ENCODE measurements around the gene KCNIP1. TPM values are rescaled to one million over a fixed set of nuclear protein-coding genes. Genes with fewer than 3 reads are reported as not detected.

Gene KCNIP1
- not detected in 2 replicates for total RNA-seq

DNA sequence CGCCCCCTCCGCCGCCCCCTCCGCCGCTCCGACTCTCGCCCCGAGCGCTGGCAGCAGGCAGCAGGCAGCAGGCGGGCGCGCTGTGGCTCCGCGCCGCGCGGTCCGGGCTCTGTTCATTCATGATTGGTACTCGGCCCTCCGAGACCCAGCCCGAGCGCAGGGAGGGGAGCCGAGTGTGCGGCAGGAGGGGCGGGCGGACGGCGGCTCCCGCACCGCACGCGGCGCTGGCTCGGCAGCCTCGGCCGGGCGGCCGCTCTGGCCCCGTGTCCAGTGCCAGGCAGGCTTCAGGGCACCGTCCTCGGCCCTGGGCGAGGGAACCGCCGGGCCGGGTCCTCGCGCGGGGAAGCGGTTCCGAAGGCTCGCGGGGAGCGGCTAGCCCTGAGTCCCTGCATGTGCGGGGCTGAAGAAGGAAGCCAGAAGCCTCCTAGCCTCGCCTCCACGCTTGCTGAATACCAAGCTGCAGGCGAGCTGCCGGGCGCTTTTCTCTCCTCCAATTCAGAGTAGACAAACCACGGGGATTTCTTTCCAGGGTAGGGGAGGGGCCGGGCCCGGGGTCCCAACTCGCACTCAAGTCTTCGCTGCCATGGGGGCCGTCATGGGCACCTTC lies at the start of gene KCNIP1:
Gene KCNIP1 (plus strand): TSS at position 31 of the 607 bp plus-strand sequence.
- H3K27me3 Mint-ChIP-seq (ENCODE audit: insufficient read depth): peaks cover 32% of the 10 kb centered on the region
- intact Hi-C loops (cut with micrococcal nuclease): no loop called here

DNA sequence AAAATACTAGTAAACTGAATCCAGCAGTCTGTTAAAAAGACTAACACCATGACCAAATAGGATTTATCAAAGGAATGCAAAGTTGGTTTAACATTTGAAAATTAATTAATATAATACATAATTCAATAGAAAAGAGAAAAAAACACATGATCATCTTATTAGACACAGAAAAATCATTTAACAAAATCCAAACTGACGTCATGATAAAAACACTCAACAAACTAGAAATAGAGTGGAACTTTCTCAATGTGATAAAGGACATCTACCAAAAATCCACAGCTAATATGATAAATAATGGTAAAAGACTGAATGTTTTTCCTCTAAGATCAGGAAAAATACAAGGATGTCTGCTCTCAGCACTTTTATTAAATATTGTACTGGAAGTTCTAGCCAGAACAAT lies 40.4 kb upstream of the KCNIP1 start:
- Mint-ChIP-seq H3K36me3 (ENCODE audit: low read depth) (no peaks in the 10 kb centered on the region), H3K9me3 (no peaks in the 10 kb centered on the region), H3K4me3 (no peak overlapping the region), H3K27me3 (ENCODE audit: insufficient read depth) (peaks cover 20% of the 10 kb centered on the region), H3K27ac (no peak overlapping the region), H3K4me1 (ENCODE audit: low read depth) (no peaks in the 10 kb centered on the region)
- intact Hi-C loops (cut with micrococcal nuclease): no loop called here
- no peak for DNase-seq (ENCODE audit: low spot score)

More for the DNA sequence above, at the start of gene KCNIP1:
- Mint-ChIP-seq H3K9me3 (no peaks in the 10 kb centered on the region), H3K27ac (no peak within 1 kb of the TSS), H3K4me3 (no peak within 1 kb of the TSS), H3K36me3 (ENCODE audit: low read depth) (no peaks in the 10 kb centered on the region), H3K4me1 (ENCODE audit: low read depth) (no peaks in the 10 kb centered on the region)
- DNase-seq (ENCODE audit: low spot score): no peak

DNA sequence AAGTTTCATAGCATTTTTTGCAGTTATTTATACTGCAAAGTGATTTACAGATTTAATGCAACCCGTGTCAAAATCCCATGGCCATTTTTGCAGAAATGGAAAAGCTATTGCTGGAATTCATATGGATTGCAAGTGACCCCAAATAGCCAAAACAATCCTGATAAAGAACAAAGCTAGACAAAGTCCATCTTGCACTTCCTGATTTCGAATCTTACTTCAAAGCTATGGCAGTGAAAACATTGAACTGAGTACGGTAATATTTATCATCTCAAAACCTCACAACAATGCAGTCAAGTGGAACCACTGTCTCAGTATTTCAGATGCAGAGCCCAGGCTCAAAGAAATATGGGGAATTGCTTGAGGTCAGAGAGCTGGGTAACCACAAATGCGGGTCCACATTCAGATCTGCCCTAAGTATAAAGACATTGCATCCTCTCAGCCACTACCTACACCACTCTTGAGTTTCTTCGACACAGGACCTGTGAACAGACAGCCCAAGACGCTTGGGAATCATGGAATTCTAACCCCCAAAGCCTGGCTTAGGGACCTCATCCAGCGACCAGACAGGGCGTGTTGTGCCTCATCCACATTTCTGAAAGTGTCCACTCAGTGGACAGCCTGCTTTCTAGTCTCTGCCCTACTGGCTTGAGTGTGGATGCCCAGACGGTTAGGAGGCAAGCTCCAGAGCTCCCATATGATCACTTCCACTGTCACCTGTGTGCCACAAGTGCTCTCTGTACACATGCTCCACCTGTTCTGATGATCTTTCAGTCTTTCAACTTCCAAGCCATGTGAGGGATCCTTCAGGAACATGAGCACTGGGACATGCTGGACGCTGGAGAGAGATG lies 39.3 kb upstream of the KCNIP1 start:
- Mint-ChIP-seq H3K9me3 (no peaks in the 10 kb centered on the region), H3K27me3 (ENCODE audit: insufficient read depth) (peaks cover 20% of the 10 kb centered on the region), H3K36me3 (ENCODE audit: low read depth) (no peaks in the 10 kb centered on the region), H3K27ac (no peak overlapping the region), H3K4me3 (no peak overlapping the region), H3K4me1 (ENCODE audit: low read depth) (no peaks in the 10 kb centered on the region)
- intact Hi-C loops (cut with micrococcal nuclease): no loop called here
- no peak for DNase-seq (ENCODE audit: low spot score)

DNA sequence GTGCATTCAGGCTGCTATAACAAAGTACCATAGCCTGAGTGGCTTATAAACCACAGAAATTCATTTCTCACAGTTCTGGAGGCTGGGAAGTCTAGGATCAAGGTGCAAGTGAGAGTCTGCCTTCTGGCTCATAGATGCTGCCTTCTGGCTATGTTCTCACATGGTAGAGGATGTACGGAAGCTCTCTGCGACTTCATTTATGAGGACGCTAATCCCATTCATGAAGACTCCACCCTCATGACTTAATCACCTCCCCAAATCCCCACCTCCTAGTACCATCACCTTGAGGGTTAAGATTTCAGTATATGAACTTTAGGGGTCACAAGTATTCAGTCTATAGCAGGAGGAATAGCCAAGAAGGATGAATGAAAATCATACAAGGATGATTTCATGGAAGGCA lies 37.3 kb upstream of the KCNIP1 start:
- no peaks in the 10 kb centered on the region for H3K9me3 Mint-ChIP-seq
- no peak overlapping the region for H3K27ac Mint-ChIP-seq
- intact Hi-C loops (cut with micrococcal nuclease): no loop called here
- H3K36me3 Mint-ChIP-seq (ENCODE audit: low read depth): no peaks in the 10 kb centered on the region
- H3K4me3 Mint-ChIP-seq: no peak overlapping the region
- no peak for DNase-seq (ENCODE audit: low spot score)
- peaks cover 17% of the 10 kb centered on the region for H3K27me3 Mint-ChIP-seq (ENCODE audit: insufficient read depth)
- no peaks in the 10 kb centered on the region for H3K4me1 Mint-ChIP-seq (ENCODE audit: low read depth)

DNA sequence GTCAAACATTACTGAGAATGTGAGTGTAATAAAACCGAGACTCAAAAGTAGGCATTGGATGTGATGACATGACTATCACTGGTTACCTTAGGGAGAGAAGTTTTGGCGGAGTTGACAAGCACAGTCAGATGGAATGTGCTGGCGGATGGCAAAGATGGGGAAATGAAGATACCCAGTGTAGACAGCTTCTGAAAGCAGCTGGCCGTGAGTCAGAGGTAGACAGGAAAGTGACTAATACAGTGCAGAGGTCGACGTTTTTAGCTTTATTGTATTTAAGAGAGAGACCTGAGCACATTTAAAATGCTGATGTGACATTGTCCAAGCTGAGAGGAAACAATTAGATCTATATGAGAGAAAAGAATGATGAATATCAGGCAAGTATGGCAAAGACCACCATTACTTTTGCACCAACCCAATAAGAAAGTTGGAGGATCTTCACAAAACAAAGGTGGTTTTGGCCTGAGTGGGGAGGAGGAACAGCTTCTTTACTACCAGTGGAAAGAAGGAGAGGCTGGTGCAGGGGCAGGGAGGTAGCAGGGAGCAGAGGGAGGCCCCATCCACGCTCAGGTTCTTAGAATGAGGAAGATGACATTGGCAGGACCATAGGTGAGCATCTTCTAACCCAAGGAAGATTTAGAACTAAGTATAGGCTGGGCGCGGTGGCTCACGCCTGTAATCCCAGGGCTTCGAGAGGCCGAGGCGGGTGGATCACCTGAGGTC lies 36.7 kb upstream of the KCNIP1 start:
- no peak overlapping the region for H3K27ac Mint-ChIP-seq
- intact Hi-C loops (cut with micrococcal nuclease): loop anchor here (1.0 kb wide), 1 partner anchor 105 kb away; no protein-coding TSS in a partner anchor
- no peak for DNase-seq (ENCODE audit: low spot score)
- no peaks in the 10 kb centered on the region for H3K9me3 Mint-ChIP-seq
- H3K36me3 Mint-ChIP-seq (ENCODE audit: low read depth): no peaks in the 10 kb centered on the region
- H3K4me3 Mint-ChIP-seq: no peak overlapping the region
- peaks cover 13% of the 10 kb centered on the region for H3K27me3 Mint-ChIP-seq (ENCODE audit: insufficient read depth)
- no peaks in the 10 kb centered on the region for H3K4me1 Mint-ChIP-seq (ENCODE audit: low read depth)

DNA sequence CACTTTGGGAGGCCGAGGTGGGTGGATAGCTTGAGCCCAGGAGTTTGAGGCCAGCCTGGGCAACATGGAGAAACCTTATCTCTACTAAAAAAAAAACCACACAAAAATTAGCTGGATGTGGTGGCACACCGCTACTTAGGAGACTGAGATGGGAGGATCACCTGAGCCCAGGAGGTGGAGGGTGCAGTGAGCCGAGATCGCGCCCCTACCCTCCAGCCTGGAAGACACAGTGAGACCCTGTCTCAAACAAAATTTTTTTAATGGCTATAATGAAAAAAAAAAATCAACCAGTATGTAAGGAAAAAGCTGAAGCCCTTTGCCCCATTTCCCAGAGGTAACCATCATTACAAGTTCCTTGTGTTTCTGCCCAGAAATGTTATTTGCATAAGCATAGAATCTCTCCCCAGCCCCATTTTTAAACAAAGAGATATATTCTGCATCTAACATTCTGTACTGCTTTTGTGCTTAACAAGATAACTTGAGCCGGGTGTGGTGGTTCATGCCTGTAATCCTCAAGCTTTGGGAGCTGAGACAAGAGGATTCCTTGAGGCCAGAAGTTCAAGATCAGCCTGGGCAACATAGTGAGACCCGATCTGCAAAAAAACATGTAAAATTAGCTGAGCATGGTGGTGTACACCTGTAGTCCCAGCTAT lies 35.1 kb upstream of the KCNIP1 start:
- intact Hi-C loops (cut with micrococcal nuclease): no loop called here
- H3K9me3 Mint-ChIP-seq: no peaks in the 10 kb centered on the region
- H3K36me3 Mint-ChIP-seq (ENCODE audit: low read depth): no peaks in the 10 kb centered on the region
- DNase-seq (ENCODE audit: low spot score): no peak
- H3K4me1 Mint-ChIP-seq (ENCODE audit: low read depth): no peaks in the 10 kb centered on the region
- no peak overlapping the region for H3K27ac Mint-ChIP-seq
- H3K27me3 Mint-ChIP-seq (ENCODE audit: insufficient read depth): peaks cover 13% of the 10 kb centered on the region
- no peak overlapping the region for H3K4me3 Mint-ChIP-seq

DNA sequence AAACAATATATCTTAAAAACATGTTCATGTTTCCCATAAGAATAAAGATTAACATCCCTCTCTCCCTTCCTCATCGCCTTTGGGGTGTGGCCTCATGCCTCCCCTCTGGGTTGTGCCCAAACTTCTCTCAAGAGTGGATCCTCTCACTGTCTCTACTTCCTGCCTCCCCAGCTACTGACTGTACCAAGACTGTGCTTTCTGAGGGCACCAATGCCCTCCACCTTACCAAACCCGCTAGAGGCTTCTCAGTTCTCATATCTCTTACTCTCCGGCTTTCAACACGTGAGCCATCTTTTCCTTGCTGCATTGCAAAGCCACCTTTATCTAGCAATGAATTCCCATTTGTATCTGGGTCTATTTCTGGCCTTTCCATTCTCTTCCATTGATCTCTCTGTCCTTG lies 34.4 kb upstream of the KCNIP1 start:
- Mint-ChIP-seq H3K27ac (no peak overlapping the region), H3K27me3 (ENCODE audit: insufficient read depth) (peaks cover 17% of the 10 kb centered on the region), H3K36me3 (ENCODE audit: low read depth) (no peaks in the 10 kb centered on the region), H3K4me1 (ENCODE audit: low read depth) (no peaks in the 10 kb centered on the region), H3K9me3 (no peaks in the 10 kb centered on the region), H3K4me3 (no peak overlapping the region)
- intact Hi-C loops (cut with micrococcal nuclease): no loop called here
- no peak for DNase-seq (ENCODE audit: low spot score)

DNA sequence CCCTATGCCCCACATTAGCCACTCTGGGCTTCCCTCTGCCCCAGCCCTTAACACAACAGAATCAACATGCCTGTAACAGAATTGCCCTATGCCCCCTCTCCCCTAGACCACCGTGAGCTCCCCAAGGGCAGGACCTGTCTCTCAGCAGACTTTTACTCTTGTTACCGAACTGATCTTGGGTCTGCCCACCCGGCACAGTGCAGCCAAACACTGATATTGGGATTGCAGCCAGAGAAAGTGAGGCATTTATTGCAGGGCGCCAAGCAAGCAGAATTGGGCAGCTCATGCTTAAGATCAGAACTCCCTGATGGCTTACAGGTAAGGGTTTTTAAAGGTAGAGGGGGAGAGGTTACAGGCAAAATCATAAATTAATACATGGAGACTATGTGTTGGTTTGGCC lies 33.5 kb upstream of the KCNIP1 start:
- H3K4me1 Mint-ChIP-seq (ENCODE audit: low read depth): no peaks in the 10 kb centered on the region
- H3K36me3 Mint-ChIP-seq (ENCODE audit: low read depth): no peaks in the 10 kb centered on the region
- intact Hi-C loops (cut with micrococcal nuclease): no loop called here
- no peak overlapping the region for H3K27ac Mint-ChIP-seq
- peaks cover 18% of the 10 kb centered on the region for H3K27me3 Mint-ChIP-seq (ENCODE audit: insufficient read depth)
- H3K4me3 Mint-ChIP-seq: no peak overlapping the region
- no peaks in the 10 kb centered on the region for H3K9me3 Mint-ChIP-seq
- DNase-seq (ENCODE audit: low spot score): no peak

DNA sequence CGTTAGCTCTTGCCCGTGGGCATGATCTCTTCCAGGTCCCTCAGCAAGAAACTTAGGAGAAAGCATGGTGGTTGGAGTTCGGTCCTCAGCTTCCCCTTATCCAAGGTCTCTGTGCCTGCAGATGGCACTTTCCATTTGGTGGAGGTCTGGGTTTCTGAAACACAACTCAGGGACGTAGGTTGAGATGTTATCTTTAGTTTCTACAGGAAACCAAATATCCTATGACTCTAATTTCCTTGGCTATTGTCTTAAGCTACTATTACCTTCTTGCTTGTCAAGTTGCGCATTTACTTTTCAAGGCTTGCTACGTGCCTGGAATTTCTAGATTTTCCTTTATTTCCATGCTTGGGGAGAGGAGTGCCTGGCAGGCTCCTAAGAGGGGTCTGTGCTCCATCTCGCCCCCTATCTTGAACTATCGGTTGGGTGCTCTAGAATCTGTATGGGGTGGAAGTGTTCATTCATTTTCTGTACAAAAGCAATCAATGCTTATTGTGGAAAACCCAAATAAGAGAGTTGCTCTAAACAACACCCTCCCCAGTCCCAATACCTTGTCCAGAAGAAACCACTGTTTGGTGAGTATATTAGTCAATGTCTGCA lies 32.9 kb upstream of the KCNIP1 start:
- no peak overlapping the region for H3K4me3 Mint-ChIP-seq
- no peaks in the 10 kb centered on the region for H3K4me1 Mint-ChIP-seq (ENCODE audit: low read depth)
- H3K27ac Mint-ChIP-seq: no peak overlapping the region
- no peaks in the 10 kb centered on the region for H3K9me3 Mint-ChIP-seq
- intact Hi-C loops (cut with micrococcal nuclease): no loop called here
- peaks cover 21% of the 10 kb centered on the region for H3K27me3 Mint-ChIP-seq (ENCODE audit: insufficient read depth)
- no peaks in the 10 kb centered on the region for H3K36me3 Mint-ChIP-seq (ENCODE audit: low read depth)
- no peak for DNase-seq (ENCODE audit: low spot score)

DNA sequence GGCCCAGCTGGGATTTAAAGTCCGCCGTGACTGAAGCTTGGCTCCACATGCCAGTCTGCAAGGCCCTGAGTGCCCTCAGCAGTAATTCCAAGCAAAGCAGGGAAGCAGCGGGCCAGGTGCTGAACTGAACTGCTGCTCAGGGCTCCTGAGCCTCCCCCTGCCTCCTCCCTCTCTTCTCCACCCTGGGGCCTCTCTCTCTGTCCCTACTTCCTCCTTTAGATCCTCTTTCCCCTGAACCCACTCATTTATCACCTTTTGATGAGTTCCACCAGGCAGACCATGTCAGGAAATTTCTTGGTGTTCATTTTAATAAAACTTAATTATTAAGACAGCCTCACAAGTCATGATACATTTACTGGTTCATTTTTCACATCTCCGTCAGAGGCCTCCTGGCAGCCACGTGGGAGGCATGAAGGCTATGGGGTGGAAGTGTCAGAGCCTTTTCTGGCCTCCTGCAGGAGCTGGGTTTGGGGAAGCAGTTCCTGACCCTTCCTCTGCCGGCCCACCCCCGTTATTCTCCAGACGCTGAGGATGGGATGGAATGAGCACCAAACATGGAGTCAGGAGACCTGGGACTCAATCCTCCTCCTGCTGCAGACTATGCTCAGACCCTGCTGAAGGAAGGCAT lies 32.2 kb upstream of the KCNIP1 start:
- Mint-ChIP-seq H3K27me3 (ENCODE audit: insufficient read depth) (peaks cover 21% of the 10 kb centered on the region), H3K9me3 (no peaks in the 10 kb centered on the region), H3K4me3 (no peak overlapping the region), H3K36me3 (ENCODE audit: low read depth) (no peaks in the 10 kb centered on the region), H3K27ac (no peak overlapping the region), H3K4me1 (ENCODE audit: low read depth) (no peaks in the 10 kb centered on the region)
- DNase-seq (ENCODE audit: low spot score): no peak
- intact Hi-C loops (cut with micrococcal nuclease): no loop called here

DNA sequence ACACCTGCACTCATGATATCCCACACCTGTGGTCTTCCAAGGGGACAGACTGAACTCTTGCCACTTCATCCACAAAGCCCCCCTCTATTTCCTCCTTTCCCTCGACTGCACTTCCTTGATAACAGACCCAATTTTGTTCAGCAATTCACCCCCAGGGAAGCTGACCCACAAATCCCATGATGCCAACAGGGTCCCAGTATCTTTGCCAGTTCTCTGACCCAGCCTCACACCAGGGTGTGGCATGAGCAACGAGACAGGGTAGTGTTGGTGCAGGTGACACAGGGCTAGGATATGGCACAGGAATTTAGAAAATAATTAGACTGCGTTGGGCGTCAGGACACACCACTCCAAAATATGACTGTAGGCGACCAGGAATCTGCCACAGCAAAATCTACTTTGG lies 30.2 kb upstream of the KCNIP1 start:
- H3K4me1 Mint-ChIP-seq (ENCODE audit: low read depth): no peaks in the 10 kb centered on the region
- peaks cover 21% of the 10 kb centered on the region for H3K27me3 Mint-ChIP-seq (ENCODE audit: insufficient read depth)
- no peaks in the 10 kb centered on the region for H3K36me3 Mint-ChIP-seq (ENCODE audit: low read depth)
- intact Hi-C loops (cut with micrococcal nuclease): no loop called here
- H3K27ac Mint-ChIP-seq: no peak overlapping the region
- no peak overlapping the region for H3K4me3 Mint-ChIP-seq
- no peak for DNase-seq (ENCODE audit: low spot score)
- H3K9me3 Mint-ChIP-seq: no peaks in the 10 kb centered on the region
